ENCODE results near the gene SLC35G4.
"Not testable (repeated sequence)": the region's sequence is repeated elsewhere in the genome, so short reads cannot be mapped to it uniquely, and the experiment has no call there.

Gene SLC35G4

DNA sequence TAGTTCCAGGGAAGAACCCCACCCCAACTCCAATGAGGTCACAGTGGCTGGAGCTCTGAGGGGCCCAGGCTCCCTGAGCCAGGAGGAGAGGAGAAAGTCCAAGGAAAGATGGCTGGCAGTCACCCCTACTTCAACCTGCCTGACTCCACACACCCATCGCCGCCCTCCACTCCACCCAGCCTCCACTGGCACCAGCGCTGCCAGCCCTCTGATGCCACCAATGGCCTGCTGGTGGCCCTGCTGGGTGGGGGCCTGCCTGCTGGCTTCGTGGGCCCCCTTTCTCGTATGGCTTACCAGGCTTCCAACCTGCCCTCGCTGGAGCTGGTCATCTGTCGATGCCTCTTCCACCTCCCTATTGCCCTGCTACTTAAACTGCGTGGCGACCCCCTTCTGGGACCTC is at the start of gene SLC35G4:
SLC35G4 (plus strand) TSS at position 109 of the 400 bp plus-strand sequence; CDS start at position 109, 0 bp downstream.
- H3K36me3 ChIP-seq (replicated peaks); H3K4me3 ChIP-seq; in situ Hi-C loops (cut with MboI; ENCODE audit: low sequenced_read_pairs); H3K27me3 ChIP-seq (ENCODE audit: low read depth); DNase-seq (ENCODE audit: low spot score in 2 of 2); H3K9me3 ChIP-seq; H3K4me1 ChIP-seq: not testable (repeated sequence)

DNA sequence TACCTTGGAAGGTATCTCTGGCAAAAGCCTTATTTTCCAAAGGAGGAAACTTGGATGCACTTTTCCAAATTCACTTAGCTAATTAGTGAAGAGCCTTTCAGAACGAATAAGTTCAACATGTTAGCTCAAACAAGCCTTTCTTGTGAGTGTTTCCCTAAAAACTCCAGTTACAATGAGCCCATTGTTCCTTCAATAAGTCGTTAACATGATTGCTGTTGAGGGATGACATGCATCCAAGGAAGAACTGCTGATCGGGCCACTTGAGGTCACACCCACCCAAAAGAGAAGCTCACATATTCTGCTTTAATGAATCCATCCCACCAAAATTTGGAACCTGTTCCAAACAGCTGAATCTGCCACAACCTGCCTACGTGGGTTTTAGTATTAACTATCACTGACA is 48.1 kb upstream of the SLC35G4 start:
- in situ Hi-C loops (cut with MboI; ENCODE audit: low sequenced_read_pairs), result no loop called here
- Histone ChIP-seq H3K9me3 (no peaks in the 10 kb centered on the region), H3K4me1 (no peaks in the 10 kb centered on the region), H3K36me3 (replicated peaks) (no peaks in the 10 kb centered on the region), H3K27me3 (ENCODE audit: low read depth) (no peaks in the 10 kb centered on the region), H3K4me3 (no peak overlapping the region)
- DNase-seq (ENCODE audit: low spot score in 2 of 2), result no peak

DNA sequence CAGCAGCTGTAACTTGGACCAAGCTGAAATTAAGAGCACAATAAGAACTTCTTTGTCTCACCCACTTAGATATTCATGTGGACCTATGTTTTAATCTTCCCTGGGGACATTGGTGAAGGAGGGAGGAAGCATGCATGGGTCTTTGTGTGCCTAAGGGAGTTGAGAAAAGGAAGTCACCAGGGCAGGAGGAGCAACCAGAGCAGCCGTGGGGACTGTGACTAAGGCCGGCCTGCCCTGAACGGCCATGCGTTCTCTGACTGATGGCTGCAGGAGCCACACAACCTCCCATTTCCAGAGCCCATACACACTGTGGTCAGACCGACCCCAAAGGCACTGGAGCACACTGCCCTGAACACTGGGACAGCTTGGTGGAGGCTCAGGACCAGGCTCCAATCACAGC is 43.7 kb upstream of the SLC35G4 start:
- in situ Hi-C loops (cut with MboI; ENCODE audit: low sequenced_read_pairs), result no loop called here
- H3K4me1 ChIP-seq, result no peaks in the 10 kb centered on the region
- DNase-seq (ENCODE audit: low spot score in 2 of 2), result no peak
- H3K36me3 ChIP-seq (replicated peaks), result no peaks in the 10 kb centered on the region
- H3K9me3 ChIP-seq, result no peaks in the 10 kb centered on the region
- H3K4me3 ChIP-seq, result no peak overlapping the region
- no peaks in the 10 kb centered on the region for H3K27me3 ChIP-seq (ENCODE audit: low read depth)

DNA sequence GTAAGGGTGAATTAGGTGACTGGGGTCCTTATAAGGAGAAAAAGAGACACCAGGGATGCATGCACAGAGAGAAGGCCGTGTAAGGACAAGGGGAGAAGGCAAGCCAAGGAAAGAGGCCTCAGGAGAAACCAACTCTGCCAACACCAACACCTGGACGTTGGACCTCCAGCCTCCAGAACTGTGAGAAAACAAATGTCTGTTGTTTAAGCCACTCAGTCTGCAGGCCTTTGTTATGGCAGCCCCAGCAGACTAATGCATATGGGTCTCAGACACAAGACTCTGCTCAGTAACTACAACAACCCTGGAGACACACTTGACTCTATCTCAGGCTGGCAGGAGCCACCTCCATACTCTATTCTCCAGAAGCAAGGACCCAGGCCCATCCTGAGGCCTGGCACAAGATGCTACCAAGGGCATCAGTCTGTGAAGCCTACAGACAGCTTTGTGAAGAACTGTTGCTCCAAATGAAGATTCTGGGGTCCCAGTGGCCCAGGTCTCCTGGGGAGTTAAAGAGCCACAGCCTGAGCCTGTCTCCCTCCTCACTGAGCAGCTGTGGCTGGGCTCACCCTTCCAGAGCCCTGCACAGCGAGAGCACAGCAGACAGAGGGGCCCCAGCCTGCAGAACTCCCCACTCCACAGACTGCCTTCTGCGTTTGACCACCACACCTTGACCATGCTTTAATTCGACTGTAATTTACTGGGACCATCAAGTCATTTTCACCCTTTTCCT is 43.0 kb upstream of the SLC35G4 start:
- Histone ChIP-seq H3K36me3 (replicated peaks) (no peaks in the 10 kb centered on the region), H3K4me1 (no peaks in the 10 kb centered on the region), H3K9me3 (no peaks in the 10 kb centered on the region), H3K27me3 (ENCODE audit: low read depth) (no peaks in the 10 kb centered on the region), H3K4me3 (no peak overlapping the region)
- DNase-seq (ENCODE audit: low spot score in 2 of 2), result no peak
- in situ Hi-C loops (cut with MboI; ENCODE audit: low sequenced_read_pairs), result no loop called here

DNA sequence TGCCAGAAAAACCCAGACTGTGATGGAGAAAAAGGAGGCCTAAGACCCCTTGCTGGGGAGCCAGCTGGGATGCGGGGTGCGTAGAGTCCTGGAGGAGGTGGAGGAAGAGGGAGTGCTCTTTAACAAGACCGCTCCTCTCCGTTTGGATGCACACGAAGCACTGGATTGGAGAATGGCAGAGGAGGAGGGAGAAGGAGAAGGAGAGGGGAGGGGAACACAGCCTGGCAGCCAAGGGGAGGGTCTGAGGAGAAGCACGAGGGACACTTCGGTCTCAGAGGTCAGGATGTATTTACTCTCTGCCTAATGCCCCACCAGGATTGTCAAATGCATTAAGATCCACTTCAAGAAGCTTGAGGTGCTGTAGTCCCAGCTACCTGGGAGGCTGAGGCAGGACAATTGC is 42.0 kb upstream of the SLC35G4 start:
- no peaks in the 10 kb centered on the region for H3K9me3 ChIP-seq
- in situ Hi-C loops (cut with MboI; ENCODE audit: low sequenced_read_pairs), result no loop called here
- no peaks in the 10 kb centered on the region for H3K27me3 ChIP-seq (ENCODE audit: low read depth)
- H3K36me3 ChIP-seq (replicated peaks), result no peaks in the 10 kb centered on the region
- DNase-seq (ENCODE audit: low spot score in 2 of 2), result no peak
- H3K4me3 ChIP-seq, result no peak overlapping the region
- no peaks in the 10 kb centered on the region for H3K4me1 ChIP-seq

DNA sequence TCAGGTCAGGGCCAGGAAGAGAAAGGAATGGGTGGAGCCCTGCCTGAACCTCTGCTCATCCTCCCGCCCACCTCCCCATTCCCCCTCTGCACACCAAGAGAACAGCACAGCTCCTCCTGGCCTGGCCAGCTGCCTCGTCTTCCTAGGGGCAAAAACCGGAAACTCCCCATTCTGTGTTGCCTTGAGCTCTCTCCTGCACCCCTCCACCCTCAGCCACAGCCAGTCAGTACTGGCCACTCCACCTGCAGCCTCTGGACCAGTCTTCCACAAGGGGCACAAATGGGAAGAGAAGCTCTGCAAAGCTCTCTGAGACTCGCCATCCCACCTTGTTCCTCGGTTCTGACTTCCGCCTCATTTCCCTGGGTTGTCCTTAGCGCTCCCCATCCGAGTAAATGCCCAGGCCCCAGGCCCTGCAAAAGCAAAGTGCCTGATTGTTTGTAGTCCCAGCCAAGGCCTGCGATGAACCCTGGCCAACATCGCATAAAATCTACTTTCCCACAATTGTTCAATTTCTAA is 39.3 kb upstream of the SLC35G4 start:
- no peaks in the 10 kb centered on the region for H3K9me3 ChIP-seq
- no peaks in the 10 kb centered on the region for H3K36me3 ChIP-seq (replicated peaks)
- 0 out of 2 replicates have a peak, but pooled peaks cover 2% of the 10 kb centered on the region for H3K27me3 ChIP-seq (ENCODE audit: low read depth)
- H3K4me3 ChIP-seq, result no peak overlapping the region
- DNase-seq (ENCODE audit: low spot score in 2 of 2), result no peak
- in situ Hi-C loops (cut with MboI; ENCODE audit: low sequenced_read_pairs), result no loop called here
- no peaks in the 10 kb centered on the region for H3K4me1 ChIP-seq

DNA sequence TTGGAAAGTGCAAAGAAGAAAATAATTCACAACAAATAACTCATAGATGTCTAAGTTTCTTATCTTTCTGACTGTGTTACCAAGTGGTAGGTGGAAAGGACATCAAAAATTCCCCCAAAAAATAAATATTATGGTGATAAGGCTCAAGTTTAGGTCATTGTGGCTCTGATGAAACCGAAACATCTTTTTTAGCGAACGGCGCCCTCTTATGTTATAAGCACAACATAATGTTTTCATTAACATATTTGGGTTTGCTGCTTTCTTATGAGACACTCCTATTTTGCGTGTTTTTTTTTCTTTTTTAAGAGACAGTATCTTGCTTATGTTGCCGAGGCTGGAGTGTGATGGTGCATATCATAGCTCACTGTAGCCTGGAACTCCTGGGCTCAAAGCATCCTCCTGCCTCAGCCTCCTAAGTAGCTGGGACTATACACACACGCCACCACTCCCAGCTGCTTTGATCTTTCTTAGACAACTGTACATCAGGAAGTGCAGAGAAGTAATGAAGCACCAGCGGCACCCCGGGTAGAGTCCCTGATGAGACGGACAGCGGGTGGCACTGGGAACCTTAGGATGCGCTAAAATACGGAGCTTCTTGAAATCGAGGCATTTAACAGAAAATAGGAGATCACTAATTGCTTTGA is 38.5 kb upstream of the SLC35G4 start:
- Histone ChIP-seq H3K4me3 (no peak overlapping the region), H3K36me3 (replicated peaks) (no peaks in the 10 kb centered on the region), H3K27me3 (ENCODE audit: low read depth) (0 out of 2 replicates have a peak, but pooled peaks cover 2% of the 10 kb centered on the region), H3K4me1 (no peaks in the 10 kb centered on the region), H3K9me3 (no peaks in the 10 kb centered on the region)
- no peak for DNase-seq (ENCODE audit: low spot score in 2 of 2)
- in situ Hi-C loops (cut with MboI; ENCODE audit: low sequenced_read_pairs), result no loop called here

DNA sequence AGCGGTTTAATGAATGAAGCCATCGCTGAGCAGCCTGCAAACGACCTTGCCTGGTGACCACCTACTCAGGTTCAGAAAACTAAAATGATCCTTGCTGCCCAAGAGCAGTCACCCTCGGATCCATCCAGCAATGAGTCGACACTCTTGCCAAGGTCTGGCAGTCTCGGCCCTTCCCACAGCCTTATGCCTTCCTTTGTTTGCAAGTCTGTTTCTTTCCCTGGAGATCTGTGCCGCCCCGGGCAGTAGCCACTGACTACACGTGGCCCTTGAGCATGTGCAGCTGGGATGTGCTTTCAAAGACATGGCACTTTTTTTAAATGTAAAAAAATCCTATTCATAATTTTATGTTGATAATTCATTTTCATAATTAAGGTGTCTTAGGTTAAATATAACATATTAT is 37.2 kb upstream of the SLC35G4 start:
- in situ Hi-C loops (cut with MboI; ENCODE audit: low sequenced_read_pairs), result no loop called here
- Histone ChIP-seq H3K36me3 (replicated peaks) (no peaks in the 10 kb centered on the region), H3K9me3 (no peaks in the 10 kb centered on the region), H3K27me3 (ENCODE audit: low read depth) (0 out of 2 replicates have a peak, but pooled peaks cover 4% of the 10 kb centered on the region), H3K4me3 (no peak overlapping the region), H3K4me1 (no peaks in the 10 kb centered on the region)
- no peak for DNase-seq (ENCODE audit: low spot score in 2 of 2)

DNA sequence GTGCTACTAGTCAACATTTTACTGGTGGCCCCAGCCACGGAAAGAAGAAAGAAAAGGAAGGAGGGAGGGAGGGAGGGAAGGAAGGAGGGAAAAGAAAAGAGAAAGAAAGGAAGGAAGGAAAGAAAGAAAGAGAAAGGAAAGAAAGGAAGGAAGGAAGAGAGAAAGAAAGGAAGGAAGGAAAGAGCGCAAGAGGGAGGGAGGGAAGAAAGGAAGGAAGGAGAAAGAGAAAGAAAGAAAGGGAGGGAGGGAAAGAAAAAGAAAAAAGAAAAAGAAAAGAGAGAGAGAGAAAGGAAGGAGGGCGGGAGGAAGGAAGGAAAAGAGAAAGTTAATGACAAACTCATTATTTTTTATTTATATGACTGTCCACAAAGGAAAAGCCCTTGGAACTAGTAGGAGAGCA is 34.9 kb upstream of the SLC35G4 start:
- H3K36me3 ChIP-seq (replicated peaks), result no peaks in the 10 kb centered on the region
- H3K9me3 ChIP-seq, result no peaks in the 10 kb centered on the region
- in situ Hi-C loops (cut with MboI; ENCODE audit: low sequenced_read_pairs), result no loop called here
- no peaks in the 10 kb centered on the region for H3K4me1 ChIP-seq
- H3K27me3 ChIP-seq (ENCODE audit: low read depth), result 0 out of 2 replicates have a peak, but pooled peaks cover 4% of the 10 kb centered on the region
- H3K4me3 ChIP-seq, result no peak overlapping the region
- no peak for DNase-seq (ENCODE audit: low spot score in 2 of 2)

DNA sequence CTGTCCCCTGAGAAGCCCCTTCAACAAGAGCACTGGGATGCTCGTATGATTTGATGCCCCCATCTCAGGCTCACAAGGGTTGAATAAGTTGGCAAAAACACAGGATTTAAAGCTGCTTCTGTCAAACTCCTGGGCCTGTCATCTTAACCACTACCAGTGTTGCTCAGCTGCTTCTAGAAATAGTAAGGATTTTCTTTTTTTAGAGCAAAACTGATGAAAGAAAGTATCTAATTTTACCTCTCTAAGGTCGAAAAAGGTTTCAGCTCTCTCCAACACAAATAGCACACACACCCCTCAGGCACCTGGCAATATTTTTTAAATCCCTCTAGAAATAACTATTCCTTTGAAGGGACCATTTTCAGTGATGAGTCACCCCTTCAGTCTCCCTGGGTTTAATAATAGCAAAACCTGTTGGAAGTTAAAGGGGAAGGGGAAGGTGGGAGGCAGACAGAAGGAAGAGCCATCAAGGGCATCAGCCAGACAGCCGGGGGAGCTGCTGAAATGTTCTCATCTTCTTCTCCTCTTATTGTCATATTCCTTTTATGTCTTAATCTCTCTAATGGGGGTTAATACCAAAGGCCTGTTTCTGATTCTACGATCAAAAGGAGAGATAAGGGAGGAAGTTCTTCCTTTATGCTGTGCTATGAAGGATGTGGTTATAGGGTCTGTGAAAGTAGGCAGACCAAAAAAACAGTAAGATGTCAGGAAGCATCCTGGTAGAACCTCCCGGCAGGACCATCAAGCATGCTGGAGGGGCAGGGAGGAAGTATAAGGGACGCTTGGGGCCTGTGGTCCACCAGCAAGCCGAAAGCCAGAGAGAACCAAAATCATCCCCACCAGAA is 31.9 kb upstream of the SLC35G4 start:
- Histone ChIP-seq H3K27me3 (ENCODE audit: low read depth) (0 out of 2 replicates have a peak, but pooled peaks cover 4% of the 10 kb centered on the region), H3K36me3 (replicated peaks) (no peaks in the 10 kb centered on the region), H3K9me3 (no peaks in the 10 kb centered on the region), H3K4me3 (no peak overlapping the region), H3K4me1 (no peaks in the 10 kb centered on the region)
- DNase-seq (ENCODE audit: low spot score in 2 of 2), result no peak
- in situ Hi-C loops (cut with MboI; ENCODE audit: low sequenced_read_pairs), result no loop called here

DNA sequence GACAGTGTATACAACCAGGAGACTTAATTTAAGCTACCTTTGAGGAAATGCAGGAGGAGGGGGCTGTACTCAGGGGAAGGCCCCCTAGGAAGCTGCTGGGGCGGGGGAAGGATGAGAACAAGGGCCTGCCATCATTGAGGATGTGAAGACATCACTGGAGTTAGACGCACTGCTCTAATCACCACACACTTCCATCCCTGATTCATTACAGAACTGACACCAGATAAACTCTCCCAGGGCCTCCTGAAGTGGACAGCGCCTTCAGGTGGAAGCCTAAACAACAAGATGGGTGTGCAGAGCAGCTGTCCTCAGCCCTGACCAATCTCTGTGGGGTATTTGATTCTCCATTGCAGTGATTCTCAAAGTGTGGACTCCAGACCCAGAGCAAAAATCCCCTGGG is 30.6 kb upstream of the SLC35G4 start:
- Histone ChIP-seq H3K36me3 (replicated peaks) (no peaks in the 10 kb centered on the region), H3K4me1 (no peaks in the 10 kb centered on the region), H3K9me3 (no peaks in the 10 kb centered on the region), H3K4me3 (no peak overlapping the region), H3K27me3 (ENCODE audit: low read depth) (0 out of 2 replicates have a peak, but pooled peaks cover 2% of the 10 kb centered on the region)
- in situ Hi-C loops (cut with MboI; ENCODE audit: low sequenced_read_pairs), result no loop called here
- DNase-seq (ENCODE audit: low spot score in 2 of 2), result no peak

DNA sequence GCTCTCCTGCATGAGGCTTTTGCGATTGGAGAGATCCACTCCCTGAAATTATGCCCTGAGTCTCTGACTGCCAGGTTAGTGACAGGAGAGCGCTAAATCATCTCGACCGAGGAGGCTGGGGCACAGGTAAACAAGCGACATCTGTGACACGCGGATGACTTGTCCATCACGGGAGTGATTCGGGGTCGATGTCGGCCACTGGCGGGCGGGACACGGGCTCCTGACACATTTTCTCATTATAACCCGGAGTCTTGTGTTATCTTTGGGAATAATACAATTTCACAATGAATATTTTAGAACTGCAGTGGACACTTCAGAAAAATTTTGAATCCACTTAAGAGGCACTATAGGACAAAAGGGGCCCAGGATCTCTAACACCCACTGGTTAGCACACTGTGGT is 29.5 kb upstream of the SLC35G4 start:
- H3K36me3 ChIP-seq (replicated peaks), result no peaks in the 10 kb centered on the region
- H3K4me3 ChIP-seq, result no peak overlapping the region
- no peaks in the 10 kb centered on the region for H3K4me1 ChIP-seq
- H3K9me3 ChIP-seq, result no peaks in the 10 kb centered on the region
- H3K27me3 ChIP-seq (ENCODE audit: low read depth), result 0 out of 2 replicates have a peak, but pooled peaks cover 2% of the 10 kb centered on the region
- DNase-seq (ENCODE audit: low spot score in 2 of 2), result no peak
- in situ Hi-C loops (cut with MboI; ENCODE audit: low sequenced_read_pairs), result no loop called here

DNA sequence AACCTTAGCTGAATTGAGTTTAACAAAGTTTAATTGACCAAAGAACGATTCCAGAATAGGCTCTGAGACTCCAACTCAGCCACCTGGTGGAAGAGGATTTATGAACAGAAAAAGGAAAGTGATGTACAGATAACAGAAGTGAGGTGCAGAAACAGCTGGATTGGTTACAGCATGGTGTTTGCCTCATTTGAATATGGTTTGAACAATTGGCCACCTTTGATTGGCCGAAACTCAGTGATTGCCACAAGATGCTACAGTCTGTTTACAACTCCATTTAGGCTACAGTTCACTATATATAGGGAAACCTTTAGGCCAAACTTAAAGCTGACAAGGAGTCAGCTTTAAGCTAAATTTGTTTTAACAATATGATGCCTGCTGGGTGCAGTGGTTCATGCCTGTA is 28.1 kb upstream of the SLC35G4 start:
- no peaks in the 10 kb centered on the region for H3K4me1 ChIP-seq
- H3K27me3 ChIP-seq (ENCODE audit: low read depth), result no peaks in the 10 kb centered on the region
- H3K9me3 ChIP-seq, result no peaks in the 10 kb centered on the region
- no peak overlapping the region for H3K4me3 ChIP-seq
- DNase-seq (ENCODE audit: low spot score in 2 of 2), result no peak
- no peaks in the 10 kb centered on the region for H3K36me3 ChIP-seq (replicated peaks)
- in situ Hi-C loops (cut with MboI; ENCODE audit: low sequenced_read_pairs), result no loop called here

DNA sequence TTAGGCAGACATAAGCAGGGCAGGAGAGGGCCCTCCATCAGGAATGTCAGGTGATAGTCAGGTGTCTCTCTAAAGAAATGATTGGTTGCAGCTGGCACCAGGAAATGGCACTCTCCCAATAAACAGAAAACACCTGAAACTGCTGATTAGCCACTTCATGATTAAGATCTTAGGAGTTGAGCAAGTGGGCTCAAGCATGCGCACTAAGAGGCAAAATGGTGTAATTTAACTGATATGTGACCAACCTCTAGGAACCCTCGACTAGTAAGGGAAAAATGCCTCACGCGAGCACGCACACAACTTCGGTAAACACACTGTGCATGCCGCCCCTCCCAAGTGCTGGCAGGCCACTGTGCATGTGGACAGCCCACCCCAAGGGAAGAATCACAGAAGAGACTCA is 23.8 kb upstream of the SLC35G4 start:
- no peaks in the 10 kb centered on the region for H3K36me3 ChIP-seq (replicated peaks)
- H3K4me3 ChIP-seq, result no peak overlapping the region
- H3K4me1 ChIP-seq, result no peaks in the 10 kb centered on the region
- H3K9me3 ChIP-seq, result no peaks in the 10 kb centered on the region
- DNase-seq (ENCODE audit: low spot score in 2 of 2), result no peak
- H3K27me3 ChIP-seq (ENCODE audit: low read depth), result no peaks in the 10 kb centered on the region
- in situ Hi-C loops (cut with MboI; ENCODE audit: low sequenced_read_pairs), result no loop called here

Data from HAP-1 (cell line).